ENCODE results near the gene GPR132. TPM values are rescaled to one million over a fixed set of nuclear protein-coding genes. Genes with fewer than 3 reads are reported as not detected.

The GPR132 gene
- total RNA-seq, 1 experiment from 2014 or later, result 0.08 TPM

GRCh38 chr14:105073720-105074600 lies 8.7 kb upstream of the GPR132 start:
- Histone ChIP-seq H3K4me1 (ENCODE audit: control insufficient read depth, insufficient read depth, low read length) (no peaks in the 10 kb centered on the region; the same call in 1 of the 2 replicates), H3K27me3 (ENCODE audit: control insufficient read depth, insufficient read depth, low read length) (no peaks in the 10 kb centered on the region), H3K27ac (ENCODE audit: low read length) (no peak overlapping the region), H3K9me3 (ENCODE audit: control insufficient read depth, insufficient read depth, low read depth, low read length) (no peaks in the 10 kb centered on the region), H3K4me3 (ENCODE audit: low read depth in 2 of 2, low read length in 2 of 2) (no peak overlapping the region), H3K36me3 (ENCODE audit: control insufficient read depth, insufficient read depth, low read length) (no peaks in the 10 kb centered on the region)
- in situ Hi-C loops (cut with HindIII; ENCODE audit: low pct_unique_long_range_greater_than_20kb, low sequenced_read_pairs) (no loop called here), intact Hi-C loops (cut with micrococcal nuclease; ENCODE audit: unreplicated experiment) (no loop called here)
- DNase-seq (ENCODE audit: low read depth, low spot score) (no peak), ATAC-seq (no peak)
- BruUV-seq (replicated peaks), result no TSS peak
- POLR2A ChIA-PET, result no interaction called here
- no peak for TF ChIP-seq REST (IDR thresholded peaks at IDR 0.05; ENCODE audit: insufficient read depth in 1 of 2, low read depth in 2 of 2, low read length in 1 of 2)
- TF ChIP-seq SIN3A (IDR thresholded peaks at IDR 0.05; ENCODE audit: borderline replicate concordance, insufficient read depth, low read depth, low read length), result no peak
- TF ChIP-seq TCF7L2 (IDR thresholded peaks at IDR 0.05; ENCODE audit: low read depth, low read length), result no peak
- no peak for TF ChIP-seq POLR2AphosphoS5 (IDR thresholded peaks at IDR 0.05; ENCODE audit: low read depth, low read length)
- no peak for TF ChIP-seq CTCF (IDR thresholded peaks at IDR 0.05)
- CTCF ChIA-PET, result no interaction called here

GRCh38 chr14:105072892-105073719 lies 7.9 kb upstream of the GPR132 start:
- ATAC-seq (no peak), DNase-seq (ENCODE audit: low read depth, low spot score) (no peak)
- intact Hi-C loops (cut with micrococcal nuclease; ENCODE audit: unreplicated experiment), result no loop called here
- in situ Hi-C loops (cut with HindIII; ENCODE audit: low pct_unique_long_range_greater_than_20kb, low sequenced_read_pairs), result no loop called here
- Histone ChIP-seq H3K9me3 (ENCODE audit: control insufficient read depth, insufficient read depth, low read depth, low read length) (no peaks in the 10 kb centered on the region), H3K36me3 (ENCODE audit: control insufficient read depth, insufficient read depth, low read length) (no peaks in the 10 kb centered on the region), H3K4me3 (ENCODE audit: low read depth in 2 of 2, low read length in 2 of 2) (no peak overlapping the region), H3K4me1 (ENCODE audit: control insufficient read depth, insufficient read depth, low read length) (no peaks in the 10 kb centered on the region; the same call in 1 of the 2 replicates), H3K27me3 (ENCODE audit: control insufficient read depth, insufficient read depth, low read length) (no peaks in the 10 kb centered on the region), H3K27ac (ENCODE audit: low read length) (no peak overlapping the region)
- ChIA-PET CTCF (no interaction called here), POLR2A (no interaction called here)
- BruUV-seq (replicated peaks), result no TSS peak
- TF ChIP-seq REST (IDR thresholded peaks at IDR 0.05; ENCODE audit: insufficient read depth in 1 of 2, low read depth in 2 of 2, low read length in 1 of 2) (no peak), CTCF (IDR thresholded peaks at IDR 0.05) (no peak), SIN3A (IDR thresholded peaks at IDR 0.05; ENCODE audit: borderline replicate concordance, insufficient read depth, low read depth, low read length) (no peak), POLR2AphosphoS5 (IDR thresholded peaks at IDR 0.05; ENCODE audit: low read depth, low read length) (no peak), TCF7L2 (IDR thresholded peaks at IDR 0.05; ENCODE audit: low read depth, low read length) (no peak)
